K562 (cell line): ENCODE data around the gene EMX2. TPM values are rescaled to one million over a fixed set of nuclear protein-coding genes. Genes with fewer than 3 reads are reported as not detected.

Experiments
- ATAC-seq: fragments of 200-7000 bp; cut with Tn5 transposase; 3 replicates; pipeline ENCODE4 v1.9.1; 2020; ENCODE audit warnings: moderate library complexity
- BruUV-seq: library from RNA; stranded (reverse); fragments of 400-500 nt; replicated peaks from 2 replicates; lab custom pipeline; 2021; lab: Mats Ljungman, UMichigan
- CTCF ChIA-PET: fragments of 300-600 bp; formaldehyde crosslinking; extraction: SDS; loops from one replicate; lab custom pipeline; 2021; ENCODE audit warnings: low intra/inter-chr PET ratio; lab: Yijun Ruan, JAX
- POLR2A ChIA-PET: fragments of 300-600, 350-650 bp; sonication (Branson Sonifier 250); formaldehyde crosslinking; extraction: SDS; loops from one replicate; lab custom pipeline; 2021; ENCODE audit warnings: antibody characterized with exemption, inconsistent platforms; lab: Yijun Ruan, JAX
- DNase-seq, 4 experiments: peaks; one replicate each; pipeline versions ENCODE4 v3.0.0 to v3.0.0-alpha.2; 2011 to 2018; ENCODE audit warnings: low spot score in 3 of 4, mixed read lengths in 3 of 4; ENCODE audit errors: extremely low read depth in 1 of 4
- FAIRE-seq: peaks from 2 replicates; lab custom pipeline; 2011; peaks lifted over from hg19 to GRCh38; lab: Jason Lieb, UNC
- H2AFZ ChIP-seq: 2 replicates; pipeline ENCODE4 v1.6.0; 2011; ENCODE audit warnings: low read depth, low read length, control low read depth, inconsistent platforms
- H3K27ac ChIP-seq: fragments of 200-600 bp; 3 replicates; pipeline ENCODE4 v1.8.0; 2011; ENCODE audit warnings: low read depth, mild to moderate bottlenecking, control low read depth, inconsistent platforms, low read length, moderate library complexity, mixed read lengths; ENCODE audit errors: extremely low read depth
- H3K27me3 ChIP-seq, 2 experiments: fragments of 300-600 bp in 1 of 2; 2 replicates in 1 of 2; 3 replicates in 1 of 2; pipeline versions ENCODE4 v1.6.0 to v1.8.0; 2011; ENCODE audit warnings: inconsistent platforms in 2 of 2, low read length in 2 of 2, mild to moderate bottlenecking in 1 of 2, mixed read lengths in 1 of 2, moderate library complexity in 1 of 2; ENCODE audit not compliant: control insufficient read depth in 2 of 2, insufficient read depth in 2 of 2
- H3K36me3 ChIP-seq: fragments of 300-600 bp; 3 replicates; pipeline ENCODE4 v1.8.0; 2011; ENCODE audit warnings: mild to moderate bottlenecking, low read length, inconsistent platforms; ENCODE audit not compliant: control insufficient read depth, insufficient read depth
- H3K4me1 ChIP-seq, 2 experiments: fragments of 200-600 bp in 1 of 2; replicated peaks in 1 of 2; 2 replicates in 1 of 2; 3 replicates in 1 of 2; pipeline versions ENCODE4 v1.5.1 to v1.8.0; 2011; ENCODE audit warnings: inconsistent platforms in 2 of 2, low read length in 2 of 2, mild to moderate bottlenecking in 1 of 2, mixed read lengths in 1 of 2, moderate library complexity in 1 of 2; ENCODE audit not compliant: control insufficient read depth in 2 of 2, insufficient read depth in 2 of 2
- H3K4me2 ChIP-seq: 2 replicates; pipeline ENCODE4 v1.6.1; 2011; ENCODE audit warnings: low read length, control low read depth, inconsistent platforms, mixed read lengths; ENCODE audit not compliant: insufficient read depth
- H3K4me3 ChIP-seq: fragments of 200-600 bp; sonication (generic), shearing (Covaris generic); 2 replicates; pipeline ENCODE4 v1.5.1; 2016; ENCODE audit warnings: control low read depth, inconsistent platforms
- H3K79me2 ChIP-seq: fragments of 200-600 bp; 3 replicates; pipeline ENCODE4 v1.8.0; 2011; ENCODE audit warnings: low read length, inconsistent platforms; ENCODE audit not compliant: control insufficient read depth, insufficient read depth
- H3K9ac ChIP-seq, 2 experiments: 2 replicates each; pipeline versions ENCODE4 v1.6.0 to v1.6.1; 2011; ENCODE audit warnings: low read depth in 2 of 2, low read length in 2 of 2, control low read depth in 1 of 2, inconsistent platforms in 1 of 2, mild to moderate bottlenecking in 1 of 2, mixed read lengths in 1 of 2; ENCODE audit not compliant: insufficient read depth in 1 of 2
- H3K9me1 ChIP-seq: one replicate; pipeline ENCODE4 v1.6.0; 2011; ENCODE audit warnings: inconsistent platforms, mild to moderate bottlenecking, low read length, moderate library complexity; ENCODE audit not compliant: control insufficient read depth, insufficient read depth
- H3K9me3 ChIP-seq: replicated peaks from 2 replicates; pipeline ENCODE4 v1.5.1; 2011; ENCODE audit warnings: low read depth, low read length, inconsistent platforms; ENCODE audit not compliant: control insufficient read depth, insufficient read depth
- H4K20me1 ChIP-seq: replicated peaks from 2 replicates; pipeline ENCODE4 v1.6.1; 2011; ENCODE audit warnings: low read length, inconsistent platforms, mixed read lengths; ENCODE audit not compliant: control insufficient read depth, insufficient read depth
- ARID1B ChIP-seq: fragments of 450-650 bp; IDR thresholded peaks from 2 replicates; pipeline ENCODE4 v1.6.1; 2016; ENCODE audit warnings: antibody characterized with exemption, mild to moderate bottlenecking, inconsistent platforms
- ARID3B ChIP-seq: fragments of 250-450 bp; sonication (Bioruptor Pico); IDR thresholded peaks from 2 replicates; pipeline ENCODE4 v1.4.0; 2020; ENCODE audit warnings: borderline replicate concordance
- CBX2 ChIP-seq: fragments of 200-600 bp; sonication (generic); IDR thresholded peaks from one replicate; pipeline ENCODE4 v1.6.1; 2012; ENCODE audit warnings: mild to moderate bottlenecking, low read length, inconsistent platforms; ENCODE audit not compliant: insufficient read depth, poor library complexity, severe bottlenecking
- CBX5 ChIP-seq: IDR thresholded peaks from 2 replicates; pipeline ENCODE4 v1.6.1; 2014; ENCODE audit warnings: low read depth, borderline replicate concordance
- CEBPB ChIP-seq: fragments of 450-650 bp; IDR thresholded peaks from 2 replicates; pipeline ENCODE4 v1.6.1; 2016; ENCODE audit warnings: missing genetic modification characterization, missing compliant biosample characterization
- ELF4 ChIP-seq: fragments of 450-650 bp; formaldehyde crosslinking; IDR thresholded peaks from 2 replicates; pipeline ENCODE4 v1.4.0; 2022; ENCODE audit warnings: missing genetic modification characterization
- HOXB6 ChIP-seq: fragments of 250-450 bp; sonication (Bioruptor Pico); IDR thresholded peaks from 2 replicates; pipeline ENCODE4 v1.5.1; 2022; ENCODE audit warnings: mild to moderate bottlenecking, borderline replicate concordance
- JUNB ChIP-seq: fragments of 450-650 bp; formaldehyde crosslinking; conservative IDR thresholded peaks from 2 replicates; pipeline ENCODE4 v1.4.0; 2020; ENCODE audit warnings: mild to moderate bottlenecking
- KDM2B ChIP-seq: fragments of 250-450 bp; sonication (Bioruptor Pico); IDR thresholded peaks from 2 replicates; pipeline ENCODE4 v1.8.0; 2021; ENCODE audit warnings: mild to moderate bottlenecking, moderate library complexity
- L3MBTL2 ChIP-seq: fragments of 450-650 bp; IDR thresholded peaks from 2 replicates; pipeline ENCODE4 v1.6.1; 2016; ENCODE audit warnings: mild to moderate bottlenecking, moderate library complexity
- MAZ ChIP-seq, 2 experiments: fragments of 450-650 bp in 1 of 2; sonication (generic) in 1 of 2; formaldehyde crosslinking; IDR thresholded peaks in 1 of 2; conservative IDR thresholded peaks in 1 of 2; 2 replicates each; pipeline versions ENCODE4 v1.4.0 to v1.5.0; 2020; ENCODE audit warnings: mild to moderate bottlenecking in 1 of 2, missing genetic modification reagents in 1 of 2
- MTA1 ChIP-seq: fragments of 450-650 bp; IDR thresholded peaks from 2 replicates; pipeline ENCODE4 v1.6.1; 2017; ENCODE audit warnings: borderline replicate concordance
- RUNX1 ChIP-seq: sonication (generic); IDR thresholded peaks from 2 replicates; pipeline ENCODE4 v1.6.1; 2016; ENCODE audit warnings: antibody characterized with exemption, low read depth
- SP2 ChIP-seq: IDR thresholded peaks from 2 replicates; pipeline ENCODE4 v1.6.1; 2011; ENCODE audit warnings: mild to moderate bottlenecking, low read depth, low read length, moderate library complexity; ENCODE audit not compliant: poor library complexity, severe bottlenecking; ENCODE audit errors: extremely low read depth
- TAL1 ChIP-seq: fragments of 450-650 bp; IDR thresholded peaks from 2 replicates; pipeline ENCODE4 v1.6.1; 2016; ENCODE audit warnings: mild to moderate bottlenecking
- ZFP36 ChIP-seq: fragments of 150-350 bp; IDR thresholded peaks from 2 replicates; pipeline ENCODE4 v1.6.1; 2018; ENCODE audit warnings: low read length, low read depth; ENCODE audit not compliant: partially characterized antibody
- ZNF311 ChIP-seq: fragments of 250-450 bp; sonication (Bioruptor Pico); IDR thresholded peaks from 2 replicates; pipeline ENCODE4 v1.4.0; 2020; ENCODE audit warnings: mild to moderate bottlenecking, moderate library complexity
- ZNF695 ChIP-seq: fragments of 450-650 bp; formaldehyde crosslinking; IDR thresholded peaks from 2 replicates; pipeline ENCODE4 v1.4.0; 2020; ENCODE audit warnings: mild to moderate bottlenecking, moderate library complexity
- ZSCAN29 ChIP-seq: fragments of 450-650 bp; IDR thresholded peaks from 2 replicates; pipeline ENCODE4 v1.6.1; 2017
- WGBS: fragments of 100-300 bp; shearing (Covaris generic); methylation state at CpG from one replicate; pipeline ENCODE4 v1.1.6; 2016; ENCODE audit warnings: low coverage, mixed read lengths; ENCODE audit not compliant: insufficient coverage; ENCODE audit errors: missing lambda C conversion rate; 5-methylcytosine and 5-hydroxymethylcytosine counted together
- in situ Hi-C: fragments of 300-500 bp; cut with MboI; formaldehyde crosslinking; loops from 4 replicates; pipeline ENCODE4 v1.15.0; 2018; ENCODE audit warnings: inconsistent platforms, mixed read lengths
- intact Hi-C: fragments of 100-400 bp; cut with micrococcal nuclease; formaldehyde crosslinking; loops from 2 replicates; pipeline ENCODE4 v1.14.2; 2022
- polyA plus RNA-seq, 8 experiments: library from polyadenylated mRNA; depleted of rRNA in 4 of 8; stranded (reverse) in 5 of 8; unstranded in 3 of 8; fragments of >200 nt; fragmentation: Nextera tagmentation in 2 of 8; fragmentation: Illumina TruSeq in 1 of 8; extraction: Ambion mirVana in 2 of 8; extraction: Trizol in 1 of 8; gene quantifications; 2 replicates each; pipeline versions ENCODE4 v1.2.1 to v1.2.3, GENCODE V29; 2011 to 2014; ENCODE audit warnings: inconsistent platforms in 1 of 8, missing spikeins in 1 of 8
- total RNA-seq, 7 experiments: library from RNA; depleted of rRNA in 6 of 7; stranded (reverse); fragments of >200 nt in 6 of 7; fragmentation: Illumina TruSeq in 2 of 7; extraction: Trizol in 2 of 7; gene quantifications; 2 replicates each; pipeline versions ENCODE4 v1.2.1 to v1.2.3, GENCODE V29; 2011 to 2021; ENCODE audit warnings: low replicate concordance in 1 of 7

EMX2 gene
- total and polyA plus RNA-seq, 9 of the 15 experiments (the other 6 are each of a cell fraction or from before 2014, with no cell fraction given), result not detected

DNA sequence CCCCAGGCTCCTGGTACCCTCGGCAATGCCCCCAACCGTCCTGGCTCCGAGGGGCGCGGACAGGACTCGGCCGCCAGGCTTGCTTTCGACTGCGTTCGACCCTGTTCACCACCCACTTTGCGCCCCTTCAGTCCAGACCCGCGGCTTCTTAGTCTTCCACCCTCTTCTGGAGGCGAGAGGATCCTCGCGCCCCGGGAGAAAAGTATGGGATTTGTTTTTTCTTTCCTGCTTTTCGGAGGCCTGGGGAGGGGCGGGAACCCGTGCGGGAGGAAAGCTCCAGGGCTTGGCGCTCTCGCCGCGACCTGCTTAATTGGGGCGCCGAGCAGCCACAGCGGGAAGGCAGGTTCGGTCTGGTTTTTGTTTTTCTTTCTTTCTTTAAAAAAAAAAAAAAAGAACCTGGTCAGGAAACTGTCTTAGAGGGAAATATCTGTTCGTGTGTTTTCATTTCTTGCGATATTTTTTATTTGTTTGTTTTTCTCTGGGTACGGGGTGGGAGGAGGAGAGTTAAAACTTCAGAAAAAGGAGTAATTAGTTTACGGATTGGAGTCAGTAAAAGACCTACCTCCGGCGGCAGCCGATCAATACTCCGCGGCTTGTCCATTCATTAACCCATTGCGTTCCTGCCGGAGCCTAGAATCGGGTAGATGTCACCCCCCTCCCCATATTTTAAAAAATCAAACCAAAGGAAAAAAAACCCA is 1.6 kb downstream of the EMX2 start:
- POLR2A ChIA-PET, result no interaction called here
- in situ Hi-C loops, result loop anchor here (25.0 kb wide), 1 partner anchor 693 kb away; no protein-coding TSS in a partner anchor
- WGBS, result 25% methylated on average over 28 of the region's 41 CpGs
- TF ChIP-seq HOXB6 (CRISPR knock-in tag), result no peak
- no peak for TF ChIP-seq ARID3B (CRISPR knock-in tag)
- TF ChIP-seq MAZ (CRISPR knock-in tag; conservative IDR thresholded peaks at IDR 0.05 in 1 of 2, IDR thresholded peaks at IDR 0.05 in 1 of 2), result no peak
- TF ChIP-seq ZSCAN29, result no peak
- no peak for TF ChIP-seq L3MBTL2
- no peak for TF ChIP-seq ARID1B
- no peak for TF ChIP-seq CEBPB
- no peak for TF ChIP-seq JUNB (CRISPR knock-in tag)
- no peak for TF ChIP-seq CBX2
- TF ChIP-seq KDM2B (CRISPR knock-in tag), result no peak
- no peak for TF ChIP-seq ZFP36
- TF ChIP-seq RUNX1, result no peak
- no peak for TF ChIP-seq ZNF695
- no peak for TF ChIP-seq SP2
- TF ChIP-seq CBX5, result no peak
- TF ChIP-seq TAL1, result no peak
- TF ChIP-seq MTA1, result no peak
- no peak for TF ChIP-seq ELF4 (CRISPR knock-in tag)
- TF ChIP-seq ZNF311 (CRISPR knock-in tag), result no peak
- TF ChIP-seq, all 486 proteins: peak for 0
- Histone ChIP-seq H3K36me3 (no peaks in the 10 kb centered on the region), H3K27ac (no peak overlapping the region), H3K79me2 (no peaks in the 10 kb centered on the region), H3K9me1 (no peaks in the 10 kb centered on the region), H3K9me3 (no peaks in the 10 kb centered on the region), H3K9ac (no peak overlapping the region), H2AFZ (no peak overlapping the region), H3K4me2 (no peak overlapping the region), H4K20me1 (no peaks in the 10 kb centered on the region; the same call in 1 of the 2 replicates), H3K27me3 (peaks cover 13 to 78% of the 10 kb centered on the region in 2 experiments), H3K4me3 (no peak overlapping the region), H3K4me1 (peaks cover 0 to 15% of the 10 kb centered on the region in 2 experiments; a peak in 2 of 5 replicates)
- intact Hi-C loops, result no loop called here
- no TSS peak for BruUV-seq
- DNase-seq (no peak), FAIRE-seq (no peak), ATAC-seq (no peak)
- CTCF ChIA-PET, result no interaction called here
